SW 1271 (cell line): Measurements from ENCODE around the gene TMOD1.
A peak's percentile ranks its signal among the peaks of the same experiment; 100 is the strongest.

ENCODE experiments used
- DNase-seq, 2 experiments: peaks; one replicate each; lab custom pipeline; 2025; lab: John Stamatoyannopoulos, UW

Gene TMOD1

DNA sequence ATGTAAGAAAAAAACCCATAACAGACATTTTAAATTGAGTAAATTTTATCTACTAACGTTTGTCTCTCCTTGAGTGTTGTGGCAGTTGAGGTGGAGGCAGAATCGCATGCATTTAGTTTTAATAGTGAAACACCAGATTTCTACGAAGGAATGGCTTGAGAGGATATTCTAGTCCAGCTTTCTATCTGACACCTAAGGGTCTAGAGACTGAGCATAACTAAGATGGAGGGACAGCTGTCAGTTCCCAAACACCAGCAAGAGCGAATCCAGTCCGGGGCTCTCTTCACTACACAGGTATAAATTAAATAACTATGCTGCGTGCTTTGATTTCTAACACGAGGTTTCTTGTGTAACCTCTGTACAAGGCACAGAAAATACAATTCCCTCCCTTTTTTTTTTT lies 133.6 kb downstream of the TMOD1 start:
- DNase-seq = no peak

DNA sequence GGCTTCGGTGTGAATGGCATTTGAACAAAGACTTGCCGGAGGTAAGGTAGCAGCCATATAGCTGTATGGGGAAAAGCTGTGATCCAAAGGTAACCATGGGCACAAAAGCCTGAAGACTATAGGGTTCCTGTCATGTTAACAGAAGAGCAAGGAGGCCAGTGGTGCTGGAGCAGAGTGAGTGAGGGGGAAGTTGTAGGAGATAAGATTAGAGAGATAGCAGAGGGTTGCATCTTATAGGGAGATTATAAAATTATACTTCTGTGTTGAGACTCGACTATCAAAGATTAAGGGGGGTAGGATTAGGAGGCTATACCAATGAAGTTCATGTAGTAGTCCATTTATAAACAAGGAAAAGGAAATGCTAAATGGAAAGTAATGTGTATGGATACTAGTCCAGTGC lies 135.4 kb downstream of the TMOD1 start:
- DNase-seq = no peak

DNA sequence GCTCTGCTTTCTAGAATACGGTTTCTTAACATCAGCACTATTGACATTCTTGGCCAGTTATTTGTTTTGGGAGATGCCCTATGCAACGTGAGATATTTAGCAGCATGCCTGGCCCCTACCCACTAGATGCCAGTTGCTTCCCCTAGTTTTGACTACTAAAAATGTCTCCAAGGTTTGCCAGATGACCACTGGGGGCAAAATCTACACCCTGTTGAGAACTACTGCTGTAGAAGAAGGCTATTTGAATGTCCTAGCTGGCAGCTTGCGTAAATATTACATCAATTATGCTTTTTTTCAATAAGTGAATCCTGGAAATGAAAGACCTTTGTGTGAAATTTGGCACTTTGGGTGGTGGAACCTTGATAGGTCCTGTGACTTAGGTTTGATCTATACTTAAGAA lies 137.2 kb downstream of the TMOD1 start:
- peak in 1 of 2 experiments; percentile 20 for DNase-seq

DNA sequence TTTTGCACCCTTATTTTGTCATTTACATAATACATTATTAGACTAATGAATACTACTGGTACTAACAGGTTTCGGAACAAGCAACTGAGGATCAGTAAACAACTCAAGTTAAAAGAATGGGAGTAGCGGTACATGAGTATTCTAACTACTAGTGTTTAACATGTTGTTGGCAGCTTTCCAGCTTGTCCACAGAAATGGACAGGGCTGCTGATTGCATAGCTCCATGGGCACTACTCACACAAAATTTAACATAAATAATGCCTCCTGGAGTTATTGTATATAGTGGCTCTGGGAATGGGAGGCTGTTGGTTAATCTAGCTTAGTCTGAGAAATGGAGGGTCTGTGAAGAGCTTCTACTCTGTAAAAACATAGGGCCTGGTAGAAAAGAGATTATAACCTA lies 138.9 kb downstream of the TMOD1 start:
- no peak for DNase-seq

DNA sequence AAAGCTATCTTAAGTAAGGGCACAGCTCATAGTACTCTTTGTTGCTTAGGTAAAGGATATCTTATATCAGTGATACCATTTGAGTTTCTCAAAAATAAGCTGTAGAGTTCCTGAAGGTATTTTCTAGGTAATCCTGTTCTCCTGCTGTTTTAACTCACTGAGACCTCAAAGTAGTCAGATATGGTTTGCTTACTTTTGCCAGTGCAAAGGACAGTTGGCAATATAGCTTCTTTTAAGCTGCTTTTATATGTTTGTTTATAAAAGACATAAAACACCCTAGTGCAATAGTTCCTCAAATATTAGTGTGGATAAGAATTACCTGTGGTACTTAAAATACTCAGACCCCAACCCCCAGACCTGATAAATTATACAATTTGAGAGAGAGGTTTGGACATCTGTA lies 144.3 kb downstream of the TMOD1 start:
- DNase-seq = no peak

DNA sequence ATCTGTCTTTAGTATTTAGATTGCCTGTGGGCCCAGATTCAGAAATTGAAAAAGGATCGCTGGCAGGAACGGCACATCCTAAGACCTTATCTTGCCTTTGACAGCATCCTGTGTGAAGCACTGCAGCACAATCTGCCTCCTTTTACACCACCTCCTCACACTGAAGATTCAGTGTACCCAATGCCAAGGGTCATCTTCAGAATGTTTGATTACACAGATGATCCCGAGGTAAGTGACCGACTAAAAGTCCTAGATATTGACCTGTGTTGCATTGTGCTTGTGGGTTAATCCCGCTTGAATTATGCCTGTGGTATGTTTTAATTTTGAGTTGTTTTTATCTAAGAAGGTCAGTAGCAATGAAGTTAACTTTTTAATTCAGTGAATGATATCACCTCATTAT lies 146.5 kb downstream of the TMOD1 start:
- DNase-seq = no peak
